ENCODE results near the gene ADAM19.

DNA sequence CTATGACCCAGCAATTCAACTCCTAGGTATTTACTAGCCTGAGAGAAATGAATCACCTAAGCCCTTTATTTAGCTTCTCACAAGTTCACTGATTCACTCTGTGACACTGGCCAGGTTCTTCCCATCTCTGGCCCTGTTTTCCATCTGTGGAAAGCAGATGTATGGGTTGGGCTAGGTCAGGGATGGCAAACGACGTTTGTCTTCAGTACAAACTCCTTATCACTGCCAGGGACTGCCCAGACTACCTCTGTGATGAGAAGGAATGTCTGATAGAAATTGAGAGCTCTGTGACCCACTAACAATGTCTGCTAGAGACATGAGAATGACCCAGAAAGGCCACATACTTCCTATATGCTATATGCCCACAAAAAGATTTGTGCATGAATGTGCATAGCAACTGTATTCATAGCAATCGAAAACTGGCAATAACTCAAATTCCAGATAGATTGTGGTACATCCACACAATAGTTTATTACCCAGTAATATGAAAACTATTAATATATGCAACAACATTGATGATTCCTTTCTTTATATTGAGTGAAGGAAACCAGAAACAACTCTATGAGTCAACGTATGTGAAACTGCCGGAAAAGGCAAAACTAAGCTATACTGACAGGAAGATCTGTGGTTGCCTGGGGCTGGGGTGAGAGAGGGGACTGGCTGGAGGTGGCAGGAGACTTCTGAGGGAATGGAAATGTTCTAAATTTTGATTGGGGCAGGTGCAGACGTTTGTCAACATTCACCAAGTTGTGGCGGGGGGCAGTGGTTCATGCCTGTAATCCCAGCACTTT, 32.0 kb upstream of the ADAM19 start:
- TF ChIP-seq, protein P1, sequence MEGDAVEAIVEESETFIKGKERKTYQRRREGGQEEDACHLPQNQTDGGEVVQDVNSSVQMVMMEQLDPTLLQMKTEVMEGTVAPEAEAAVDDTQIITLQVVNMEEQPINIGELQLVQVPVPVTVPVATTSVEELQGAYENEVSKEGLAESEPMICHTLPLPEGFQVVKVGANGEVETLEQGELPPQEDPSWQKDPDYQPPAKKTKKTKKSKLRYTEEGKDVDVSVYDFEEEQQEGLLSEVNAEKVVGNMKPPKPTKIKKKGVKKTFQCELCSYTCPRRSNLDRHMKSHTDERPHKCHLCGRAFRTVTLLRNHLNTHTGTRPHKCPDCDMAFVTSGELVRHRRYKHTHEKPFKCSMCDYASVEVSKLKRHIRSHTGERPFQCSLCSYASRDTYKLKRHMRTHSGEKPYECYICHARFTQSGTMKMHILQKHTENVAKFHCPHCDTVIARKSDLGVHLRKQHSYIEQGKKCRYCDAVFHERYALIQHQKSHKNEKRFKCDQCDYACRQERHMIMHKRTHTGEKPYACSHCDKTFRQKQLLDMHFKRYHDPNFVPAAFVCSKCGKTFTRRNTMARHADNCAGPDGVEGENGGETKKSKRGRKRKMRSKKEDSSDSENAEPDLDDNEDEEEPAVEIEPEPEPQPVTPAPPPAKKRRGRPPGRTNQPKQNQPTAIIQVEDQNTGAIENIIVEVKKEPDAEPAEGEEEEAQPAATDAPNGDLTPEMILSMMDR (IDR thresholded peaks at IDR 0.05; ENCODE audit: low read depth, low read length): no peak
- no peak for TF ChIP-seq POLR2A (IDR thresholded peaks at IDR 0.05; ENCODE audit: extremely low read depth, insufficient read length)
- TF ChIP-seq MYC (IDR thresholded peaks at IDR 0.05; ENCODE audit: low read depth, low read length): no peak
